HCT116 (cell line): ENCODE measurements around the gene XRN1.

ENCODE experiments used
- CTCF ChIP-seq, 3 experiments: fragments of 200-600 bp in 1 of 3; sonication (generic) in 1 of 3; IDR thresholded peaks in 2 of 3; conservative IDR thresholded peaks in 1 of 3; 2 replicates each; pipeline ENCODE4 v1.5.1; 2012 to 2017; ENCODE audit warnings: low read depth in 2 of 3, low read length in 2 of 3, antibody characterized with exemption in 1 of 3, borderline replicate concordance in 1 of 3, control low read depth in 1 of 3, mild to moderate bottlenecking in 1 of 3, mixed read lengths in 1 of 3, mixed run types in 1 of 3, moderate library complexity in 1 of 3; ENCODE audit not compliant: insufficient read depth in 1 of 3
- EZH2 ChIP-seq: fragments of 200-600 bp; sonication (generic); IDR thresholded peaks from 2 replicates; pipeline ENCODE4 v1.6.1; 2017; ENCODE audit warnings: antibody characterized with exemption, mixed run types
- EZH2phosphoT487 ChIP-seq: fragments of 200-600 bp; IDR thresholded peaks from 2 replicates; pipeline ENCODE4 v1.6.1; 2018; ENCODE audit warnings: antibody characterized with exemption, borderline replicate concordance
- POLR2A ChIP-seq: IDR thresholded peaks from 2 replicates; pipeline ENCODE4 v1.7.0; 2011; ENCODE audit warnings: borderline replicate concordance; ENCODE audit not compliant: insufficient read depth, insufficient read length; ENCODE audit errors: extremely low read depth
- SP1 ChIP-seq: IDR thresholded peaks from 2 replicates; pipeline ENCODE4 v1.6.1; 2012; ENCODE audit warnings: low read depth

- no peak for TF ChIP-seq CTCF (IDR thresholded peaks at IDR 0.05 in 2 of 3, conservative IDR thresholded peaks at IDR 0.05 in 1 of 3; ENCODE audit: borderline replicate concordance in 1 of 3, insufficient read depth in 1 of 3, low read depth in 2 of 3, low read length in 2 of 3)
- no peak for TF ChIP-seq EZH2
- no peak for TF ChIP-seq POLR2A
- TF ChIP-seq EZH2phosphoT487 = no peak
- no peak for TF ChIP-seq SP1
Measured at GRCh38 chr3:142359367-142359766, 88.5 kb downstream of the XRN1 start.
